Spleen (tissue), 7 donors: ENCODE results near the gene NPY2R.

Experiments
- POLR2A ChIP-seq, 3 donors: fragments of 450-650 bp; IDR thresholded peaks; one replicate each; pipeline ENCODE4 v1.5.1; 2017; ENCODE audit warnings: antibody characterized with exemption in 3 of 3, mild to moderate bottlenecking in 1 of 3
- POLR2AphosphoS5 ChIP-seq, 3 donors: sonication (generic); formaldehyde crosslinking; IDR thresholded peaks; one replicate each; pipeline ENCODE4 v1.5.1; 2017; ENCODE audit warnings: antibody characterized with exemption in 3 of 3
- TF ChIP-seq, protein P1 (sequence below), 11 experiments: fragments of 200-600 bp in 7 of 11; fragments of 450-650 bp in 4 of 11; sonication (generic) in 4 of 11; IDR thresholded peaks in 8 of 11; conservative IDR thresholded peaks in 3 of 11; 1 replicate in 7 of 11; 2 replicates in 4 of 11; pipeline versions ENCODE4 v1.4.0 to v1.8.0; 2016 to 2021; ENCODE audit warnings: antibody characterized with exemption in 11 of 11, inconsistent platforms in 4 of 11, mild to moderate bottlenecking in 1 of 11
- donor health status: DM: no; HTN: no; CAD: no; lungs with moderate emphysema.
- donor health status: DM: no; HTN: no; CAD: no.
- donor health status: DM: no; HTN: no; CAD: no.

DNA sequence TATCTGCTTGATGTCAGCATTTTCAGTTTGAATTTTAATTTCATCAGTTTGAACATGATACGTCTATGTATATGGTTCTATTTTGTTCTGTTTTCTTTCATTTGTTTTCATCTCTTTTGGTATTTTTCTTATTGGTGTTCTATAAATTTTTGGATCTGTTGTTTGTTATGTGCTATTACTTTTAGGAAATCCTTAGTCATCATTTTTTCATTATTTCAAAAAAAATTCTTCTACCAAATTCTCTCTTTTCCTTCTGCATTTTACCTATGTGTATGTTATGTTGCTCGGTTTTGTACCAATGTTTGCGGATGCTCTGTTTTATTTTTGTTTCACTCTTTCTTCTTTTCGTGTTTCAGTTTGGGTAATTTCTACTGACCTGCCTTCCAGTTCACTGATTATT lies 32.8 kb downstream of the NPY2R start:
- TF ChIP-seq, protein P1, sequence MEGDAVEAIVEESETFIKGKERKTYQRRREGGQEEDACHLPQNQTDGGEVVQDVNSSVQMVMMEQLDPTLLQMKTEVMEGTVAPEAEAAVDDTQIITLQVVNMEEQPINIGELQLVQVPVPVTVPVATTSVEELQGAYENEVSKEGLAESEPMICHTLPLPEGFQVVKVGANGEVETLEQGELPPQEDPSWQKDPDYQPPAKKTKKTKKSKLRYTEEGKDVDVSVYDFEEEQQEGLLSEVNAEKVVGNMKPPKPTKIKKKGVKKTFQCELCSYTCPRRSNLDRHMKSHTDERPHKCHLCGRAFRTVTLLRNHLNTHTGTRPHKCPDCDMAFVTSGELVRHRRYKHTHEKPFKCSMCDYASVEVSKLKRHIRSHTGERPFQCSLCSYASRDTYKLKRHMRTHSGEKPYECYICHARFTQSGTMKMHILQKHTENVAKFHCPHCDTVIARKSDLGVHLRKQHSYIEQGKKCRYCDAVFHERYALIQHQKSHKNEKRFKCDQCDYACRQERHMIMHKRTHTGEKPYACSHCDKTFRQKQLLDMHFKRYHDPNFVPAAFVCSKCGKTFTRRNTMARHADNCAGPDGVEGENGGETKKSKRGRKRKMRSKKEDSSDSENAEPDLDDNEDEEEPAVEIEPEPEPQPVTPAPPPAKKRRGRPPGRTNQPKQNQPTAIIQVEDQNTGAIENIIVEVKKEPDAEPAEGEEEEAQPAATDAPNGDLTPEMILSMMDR (IDR thresholded peaks at IDR 0.05 in 8 of 11, conservative IDR thresholded peaks at IDR 0.05 in 3 of 11) = no peak
- no peak for TF ChIP-seq POLR2AphosphoS5 (IDR thresholded peaks at IDR 0.05)
- TF ChIP-seq POLR2A (IDR thresholded peaks at IDR 0.05) = no peak
